Esophagus (tissue), 2 donors: ENCODE data around the gene SNX18. TPM values are rescaled to one million over a fixed set of nuclear protein-coding genes. Genes with fewer than 3 reads are reported as not detected.
A peak's percentile ranks its signal among the peaks of the same experiment; 100 is the strongest.
"Not testable (repeated sequence)": the region's sequence is repeated elsewhere in the genome, so short reads cannot be mapped to it uniquely, and the experiment has no call there.

Experiments used
- H3K27ac ChIP-seq, 2 donors: one replicate each; pipeline ENCODE4 v1.5.1; 2013; ENCODE audit warnings: low read depth in 2 of 2, mild to moderate bottlenecking in 2 of 2, inconsistent platforms in 1 of 2, low read length in 1 of 2, moderate library complexity in 1 of 2
- H3K27me3 ChIP-seq, 2 donors: one replicate each; pipeline ENCODE4 v1.6.1; 2013; ENCODE audit warnings: low read length in 2 of 2, control low read depth in 1 of 2, mild to moderate bottlenecking in 1 of 2; ENCODE audit not compliant: insufficient read depth in 2 of 2, control insufficient read depth in 1 of 2
- H3K36me3 ChIP-seq, 2 donors: one replicate each; pipeline ENCODE4 v1.6.1; 2013; ENCODE audit warnings: low read length in 1 of 2; ENCODE audit not compliant: control insufficient read depth in 2 of 2, insufficient read depth in 2 of 2
- H3K4me1 ChIP-seq, 2 donors: one replicate each; pipeline ENCODE4 v1.6.1; 2013; ENCODE audit warnings: low read length in 1 of 2; ENCODE audit not compliant: control insufficient read depth in 2 of 2, insufficient read depth in 2 of 2
- H3K4me3 ChIP-seq, 2 donors: one replicate each; pipeline ENCODE4 v1.5.1; 2013; ENCODE audit warnings: low read length in 2 of 2, mild to moderate bottlenecking in 2 of 2, low read depth in 1 of 2, moderate library complexity in 1 of 2
- H3K9me3 ChIP-seq, 2 donors: one replicate each; pipeline ENCODE4 v1.6.1; 2013; ENCODE audit warnings: mild to moderate bottlenecking in 2 of 2, low read depth in 1 of 2, low read length in 1 of 2, moderate library complexity in 1 of 2; ENCODE audit not compliant: control insufficient read depth in 2 of 2, insufficient read depth in 1 of 2
- WGBS, 2 donors: extraction: QIAGEN DNeasy Blood & Tissue Kit; methylation state at CpG; one replicate each; pipeline ENCODE4 v1.1.7; 2013; 5-methylcytosine and 5-hydroxymethylcytosine counted together
- polyA plus RNA-seq, 2 donors: library from polyadenylated mRNA; stranded (reverse); fragments of 200-250 nt; gene quantifications; one replicate each; pipeline ENCODE4 v1.2.3, GENCODE V29; 2013
- donor health status: healthy with polysubstance abuse.
- donor health status: Bipolar disorder and iron deficiency.

The SNX18 gene
- polyA plus RNA-seq, 2 donors = 3.7 to 6.6 TPM

GRCh38 chr5:54485659-54486058, 31.9 kb upstream of the SNX18 start:
- H3K27me3 ChIP-seq, H3K4me1 ChIP-seq, H3K4me3 ChIP-seq, H3K9me3 ChIP-seq, H3K27ac ChIP-seq, H3K36me3 ChIP-seq: not testable (repeated sequence)

- not testable (repeated sequence) for H3K27ac ChIP-seq, H3K36me3 ChIP-seq, H3K4me3 ChIP-seq, H3K9me3 ChIP-seq, H3K4me1 ChIP-seq, H3K27me3 ChIP-seq
- 29 to 51% methylated on average over 2 of the region's 2 CpGs for WGBS, 2 donors
Measured at GRCh38 chr5:54489648-54489979, 27.9 kb upstream of the SNX18 start.

GRCh38 chr5:54491326-54491725, 26.2 kb upstream of the SNX18 start:
- 84 to 89% methylated on average over 1 of the region's 1 CpG for WGBS, 2 donors
- H3K4me1 ChIP-seq = no peaks in the 10 kb centered on the region
- no peaks in the 10 kb centered on the region for H3K36me3 ChIP-seq
- no peak overlapping the region for H3K4me3 ChIP-seq
- H3K27ac ChIP-seq = no peak overlapping the region
- H3K9me3 ChIP-seq = no peaks in the 10 kb centered on the region
- H3K27me3 ChIP-seq = no peaks in the 10 kb centered on the region

- no peaks in the 10 kb centered on the region for H3K4me1 ChIP-seq
- H3K4me3 ChIP-seq = no peak overlapping the region
- no peaks in the 10 kb centered on the region for H3K27me3 ChIP-seq
- H3K27ac ChIP-seq = no peak overlapping the region
- 40 to 60% methylated on average over 2 of the region's 2 CpGs for WGBS, 2 donors
- no peaks in the 10 kb centered on the region for H3K9me3 ChIP-seq
- no peaks in the 10 kb centered on the region for H3K36me3 ChIP-seq
Measured at GRCh38 chr5:54492178-54492577, 25.4 kb upstream of the SNX18 start.

GRCh38 chr5:54495027-54495426, 22.5 kb upstream of the SNX18 start:
- no peak overlapping the region for H3K4me3 ChIP-seq
- no peaks in the 10 kb centered on the region for H3K36me3 ChIP-seq
- H3K27ac ChIP-seq = no peak overlapping the region
- no peaks in the 10 kb centered on the region for H3K4me1 ChIP-seq
- H3K9me3 ChIP-seq = no peaks in the 10 kb centered on the region
- no peaks in the 10 kb centered on the region for H3K27me3 ChIP-seq

- peaks cover 8 to 9% of the 10 kb centered on the region in 2 donors for H3K4me1 ChIP-seq
- 28 to 32% methylated on average over 4 of the region's 4 CpGs for WGBS, 2 donors
Measured at GRCh38 chr5:54514291-54514690, 3.3 kb upstream of the SNX18 start.

GRCh38 chr5:54514841-54515432, 2.6 kb upstream of the SNX18 start:
- Histone ChIP-seq H3K4me1 (peaks cover 8 to 11% of the 10 kb centered on the region in 2 donors), H3K9me3 (peaks cover 0 to 5% of the 10 kb centered on the region in 2 donors), H3K36me3 (peaks cover 0 to 4% of the 10 kb centered on the region in 2 donors), H3K27ac (no peak overlapping the region), H3K4me3 (no peak overlapping the region), H3K27me3 (no peaks in the 10 kb centered on the region)
- 66 to 82% methylated on average over 8 of the region's 8 CpGs for WGBS, 2 donors

More at GRCh38 chr5:54514291-54514690, 3.3 kb upstream of the SNX18 start:
- no peak overlapping the region for H3K4me3 ChIP-seq
- H3K36me3 ChIP-seq = peaks cover 0 to 3% of the 10 kb centered on the region in 2 donors
- peaks cover 0 to 4% of the 10 kb centered on the region in 2 donors for H3K9me3 ChIP-seq
- H3K27ac ChIP-seq = no peak overlapping the region
- no peaks in the 10 kb centered on the region for H3K27me3 ChIP-seq

- Histone ChIP-seq H3K4me3 (no peak overlapping the region), H3K4me1 (peaks cover 8 to 15% of the 10 kb centered on the region in 2 donors), H3K27me3 (no peaks in the 10 kb centered on the region), H3K36me3 (peaks cover 0 to 4% of the 10 kb centered on the region in 2 donors), H3K9me3 (peaks cover 0 to 5% of the 10 kb centered on the region in 2 donors), H3K27ac (no peak overlapping the region)
- 94 to 98% methylated on average over 3 of the region's 3 CpGs for WGBS, 2 donors
Measured at GRCh38 chr5:54515634-54516033, 1.9 kb upstream of the SNX18 start.

- Histone ChIP-seq H3K4me3 (no peak overlapping the region), H3K4me1 (peaks cover 8 to 18% of the 10 kb centered on the region in 2 donors), H3K36me3 (peaks cover 0 to 4% of the 10 kb centered on the region in 2 donors), H3K27me3 (no peaks in the 10 kb centered on the region), H3K27ac (no peak overlapping the region), H3K9me3 (peaks cover 0 to 5% of the 10 kb centered on the region in 2 donors)
- 51 to 57% methylated on average over 4 of the region's 4 CpGs for WGBS, 2 donors
Measured at GRCh38 chr5:54516051-54516655, 1.4 kb upstream of the SNX18 start.

GRCh38 chr5:54517174-54517511, 416 bp upstream of the SNX18 start:
- Histone ChIP-seq H3K4me3 (peak overlapping the region in 1 of 2 donors; percentile 82), H3K27ac (no peak overlapping the region)

More at GRCh38 chr5:54517174-54517511, 416 bp upstream of the SNX18 start:
- Histone ChIP-seq H3K27me3 (no peaks in the 10 kb centered on the region), H3K4me1 (peaks cover 8 to 21% of the 10 kb centered on the region in 2 donors), H3K36me3 (peaks cover 0 to 4% of the 10 kb centered on the region in 2 donors), H3K9me3 (peaks cover 0 to 5% of the 10 kb centered on the region in 2 donors)
- WGBS, 2 donors = 7 to 8% methylated on average over 4 of the region's 4 CpGs
